Body of pancreas (tissue), 4 donors: ENCODE data around the gene WRAP73. TPM values are rescaled to one million over a fixed set of nuclear protein-coding genes. Genes with fewer than 3 reads are reported as not detected.

Source experiments
- ATAC-seq: fragments of 150-250 bp; one replicate; pipeline ENCODE4 v1.9.1; 2016
- DNase-seq, 4 donors: peaks; one replicate each; pipeline ENCODE4 v3.0.0-alpha.2; 2019
- H3K27ac ChIP-seq, 4 donors: fragments of 200-600 bp; sonication (generic); 1 replicate in 3 of 4; 2 replicates in 1 of 4; pipeline versions ENCODE4 v1.5.1 to v1.6.1; 2016 to 2019; ENCODE audit warnings: mild to moderate bottlenecking in 1 of 4, mixed read lengths in 1 of 4, moderate library complexity in 1 of 4
- H3K27me3 ChIP-seq, 2 donors: fragments of 200-600 bp; sonication (generic); one replicate each; pipeline ENCODE4 v1.6.0; 2016; ENCODE audit warnings: mild to moderate bottlenecking in 1 of 2
- H3K36me3 ChIP-seq, 2 donors: fragments of 200-600 bp; sonication (generic); replicated peaks in 1 of 2; 2 replicates each; pipeline ENCODE4 v1.5.1; 2016; ENCODE audit warnings: low read depth in 2 of 2; ENCODE audit not compliant: insufficient read depth in 1 of 2
- H3K4me1 ChIP-seq: fragments of 200-600 bp; sonication (generic); one replicate; pipeline ENCODE4 v1.6.0; 2016
- H3K4me3 ChIP-seq, 2 donors: fragments of 200-600 bp; sonication (generic); 1 replicate in 1 of 2; 2 replicates in 1 of 2; pipeline ENCODE4 v1.5.1; 2016 to 2019
- H3K9me3 ChIP-seq, 3 donors: fragments of 200-600 bp; sonication (generic); 1 replicate in 2 of 3; 2 replicates in 1 of 3; pipeline ENCODE4 v1.5.1; 2016
- POLR2A ChIP-seq, 3 donors: fragments of 450-650 bp; IDR thresholded peaks; one replicate each; pipeline ENCODE4 v1.6.1; 2016; ENCODE audit warnings: antibody characterized with exemption in 3 of 3, mild to moderate bottlenecking in 2 of 3
- WGBS, 2 donors: methylation state at CpG; one replicate each; pipeline ENCODE4 v1.1.5; 2017; 5-methylcytosine and 5-hydroxymethylcytosine counted together
- intact Hi-C: fragments of 100-400 bp; cut with DNase I; formaldehyde crosslinking; loops from one replicate; pipeline ENCODE4 v1.15.1; 2023
- total RNA-seq, 2 donors: library from RNA; depleted of rRNA; stranded (reverse); fragments of >200 nt; gene quantifications; one replicate each; pipeline ENCODE4 v1.1.0, GENCODE V29; 2016
- TF ChIP-seq, protein P1 (sequence below), 7 experiments: fragments of 450-650 bp in 4 of 7; fragments of 200-600 bp in 3 of 7; sonication (generic) in 3 of 7; IDR thresholded peaks; one replicate each; pipeline ENCODE4 v1.5.1; 2016 to 2019; ENCODE audit warnings: antibody characterized with exemption in 7 of 7

Gene WRAP73
- total RNA-seq, 2 donors from 2014 or later: 7.8 to 35.6 TPM

DNA sequence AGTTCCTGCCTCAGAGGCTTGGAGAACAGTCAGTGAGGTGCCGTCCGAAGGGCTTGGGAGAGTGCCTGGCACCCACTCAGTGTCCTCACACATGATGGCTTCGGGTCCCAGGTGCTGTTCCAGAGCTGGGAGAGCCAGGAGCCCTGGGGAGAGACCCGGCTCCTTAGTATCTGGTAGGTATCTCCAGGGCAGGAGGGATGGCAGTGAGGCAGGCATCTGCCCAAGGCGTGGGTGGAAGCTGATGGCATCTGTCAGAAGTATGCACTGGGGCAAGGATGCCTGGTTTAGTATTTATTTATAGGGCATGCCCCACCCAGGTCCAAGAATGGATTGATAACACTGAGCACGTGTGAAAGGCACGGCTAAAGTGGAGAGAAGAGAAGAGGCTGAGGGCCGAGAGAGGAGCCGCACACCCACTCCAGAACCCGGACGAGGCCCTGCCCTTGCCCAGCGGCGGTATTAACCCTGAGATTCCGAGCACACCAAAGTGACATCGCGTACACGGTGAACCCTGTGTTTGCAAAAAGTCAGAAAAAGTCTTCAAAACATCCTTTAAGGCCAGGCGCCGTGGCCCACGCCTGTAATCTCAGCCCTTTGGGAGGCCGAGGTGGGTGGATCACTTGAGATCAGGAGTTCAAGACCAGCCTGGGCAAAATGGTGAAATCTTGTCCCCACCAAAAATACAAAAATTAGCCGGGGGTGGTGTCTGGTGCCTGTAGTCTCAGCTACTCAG, 4.8 kb upstream of the WRAP73 start:
- WGBS, 2 donors: 79 to 84% methylated on average over 22 of the region's 22 CpGs

DNA sequence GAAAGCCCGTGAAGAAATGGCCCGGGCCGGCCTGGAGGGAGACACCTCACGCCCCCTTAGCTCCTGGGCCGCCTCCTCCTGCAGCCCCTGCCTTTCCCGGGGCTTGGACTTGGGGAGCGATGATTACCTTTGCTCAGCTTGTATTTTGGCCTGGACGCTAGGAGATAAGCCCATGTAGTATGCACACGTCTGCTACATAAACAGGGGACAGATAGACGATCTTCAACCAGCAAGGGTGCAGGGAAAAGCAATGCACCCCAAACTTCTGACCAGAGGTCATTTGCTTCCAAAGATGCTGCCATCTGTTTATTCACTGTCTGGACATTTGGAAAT, 3.3 kb upstream of the WRAP73 start:
- no peak for ATAC-seq
- no peaks in the 10 kb centered on the region for H3K36me3 ChIP-seq
- DNase-seq: no peak
- H3K4me3 ChIP-seq: no peak overlapping the region
- H3K9me3 ChIP-seq: no peaks in the 10 kb centered on the region
- peaks cover 0 to 33% of the 10 kb centered on the region in 2 donors for H3K27me3 ChIP-seq
- no peak overlapping the region for H3K27ac ChIP-seq
- TF ChIP-seq, protein P1, sequence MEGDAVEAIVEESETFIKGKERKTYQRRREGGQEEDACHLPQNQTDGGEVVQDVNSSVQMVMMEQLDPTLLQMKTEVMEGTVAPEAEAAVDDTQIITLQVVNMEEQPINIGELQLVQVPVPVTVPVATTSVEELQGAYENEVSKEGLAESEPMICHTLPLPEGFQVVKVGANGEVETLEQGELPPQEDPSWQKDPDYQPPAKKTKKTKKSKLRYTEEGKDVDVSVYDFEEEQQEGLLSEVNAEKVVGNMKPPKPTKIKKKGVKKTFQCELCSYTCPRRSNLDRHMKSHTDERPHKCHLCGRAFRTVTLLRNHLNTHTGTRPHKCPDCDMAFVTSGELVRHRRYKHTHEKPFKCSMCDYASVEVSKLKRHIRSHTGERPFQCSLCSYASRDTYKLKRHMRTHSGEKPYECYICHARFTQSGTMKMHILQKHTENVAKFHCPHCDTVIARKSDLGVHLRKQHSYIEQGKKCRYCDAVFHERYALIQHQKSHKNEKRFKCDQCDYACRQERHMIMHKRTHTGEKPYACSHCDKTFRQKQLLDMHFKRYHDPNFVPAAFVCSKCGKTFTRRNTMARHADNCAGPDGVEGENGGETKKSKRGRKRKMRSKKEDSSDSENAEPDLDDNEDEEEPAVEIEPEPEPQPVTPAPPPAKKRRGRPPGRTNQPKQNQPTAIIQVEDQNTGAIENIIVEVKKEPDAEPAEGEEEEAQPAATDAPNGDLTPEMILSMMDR (IDR thresholded peaks at IDR 0.05): no peak
- no peak for TF ChIP-seq POLR2A (IDR thresholded peaks at IDR 0.05)
- intact Hi-C loops: no loop called here
- peaks cover 39% of the 10 kb centered on the region for H3K4me1 ChIP-seq
- WGBS, 2 donors: 29 to 43% methylated on average over 4 to 10 of the region's 10 CpGs

More for the DNA sequence above, 4.8 kb upstream of the WRAP73 start:
- TF ChIP-seq, protein P1 (IDR thresholded peaks at IDR 0.05): no peak
- TF ChIP-seq POLR2A (IDR thresholded peaks at IDR 0.05): no peak
- H3K4me3 ChIP-seq: no peak overlapping the region
- intact Hi-C loops: no loop called here
- H3K27ac ChIP-seq: no peak overlapping the region
- ATAC-seq (no peak), DNase-seq (no peak)
- H3K27me3 ChIP-seq: peaks cover 0 to 33% of the 10 kb centered on the region in 2 donors
- peaks cover 26% of the 10 kb centered on the region for H3K4me1 ChIP-seq
- H3K9me3 ChIP-seq: no peaks in the 10 kb centered on the region
- no peaks in the 10 kb centered on the region for H3K36me3 ChIP-seq

DNA sequence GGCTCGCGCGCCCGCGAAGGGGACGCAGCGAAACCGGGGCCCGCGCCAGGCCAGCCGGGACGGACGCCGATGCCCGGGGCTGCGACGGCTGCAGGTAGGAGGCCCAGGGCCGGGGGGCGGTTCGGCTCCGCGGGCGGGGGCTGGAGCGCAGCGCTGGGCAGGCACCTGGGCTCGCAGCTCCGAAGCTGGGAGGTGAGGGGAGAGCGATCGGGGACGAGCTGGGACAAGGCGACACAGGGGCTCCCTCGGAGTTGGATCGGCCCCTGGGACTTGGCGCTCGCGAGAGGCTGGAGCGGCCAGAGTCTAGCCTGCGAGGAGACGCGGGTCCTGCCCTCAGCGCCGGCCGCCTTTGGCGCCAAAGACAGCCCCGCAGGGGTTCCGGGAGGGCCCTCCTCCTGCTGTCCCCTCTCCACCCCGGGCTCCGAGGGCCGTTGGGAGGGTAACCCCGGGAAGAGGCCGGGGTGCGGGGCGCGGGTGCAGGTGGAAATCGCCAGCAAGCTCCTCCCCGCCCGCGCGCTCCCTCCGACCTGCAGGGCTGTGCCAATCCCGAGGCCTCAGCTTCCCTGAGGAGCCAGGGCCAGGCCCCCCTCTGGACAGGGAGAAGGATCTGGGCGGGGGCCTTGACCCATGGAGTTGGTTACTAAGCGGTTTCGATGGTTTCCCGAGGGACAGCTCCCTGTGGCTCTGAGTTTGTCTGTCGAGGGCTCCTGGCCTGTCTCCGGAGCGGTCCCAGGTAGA, 2.8 kb upstream of the WRAP73 start:
- H3K4me1 ChIP-seq: peaks cover 44% of the 10 kb centered on the region
- 10% methylated on average over 52 of the region's 68 CpGs; no CpG with 5 or more reads in 1 of the 2 donors for WGBS, 2 donors
- H3K4me3 ChIP-seq: no peak overlapping the region
- H3K27me3 ChIP-seq: peaks cover 0 to 33% of the 10 kb centered on the region in 2 donors
- no peak for DNase-seq
- intact Hi-C loops: no loop called here
- H3K27ac ChIP-seq: no peak overlapping the region
- H3K9me3 ChIP-seq: no peaks in the 10 kb centered on the region
- H3K36me3 ChIP-seq: no peaks in the 10 kb centered on the region
- no peak for ATAC-seq
- TF ChIP-seq, protein P1 (IDR thresholded peaks at IDR 0.05): no peak
- TF ChIP-seq POLR2A (IDR thresholded peaks at IDR 0.05): no peak

DNA sequence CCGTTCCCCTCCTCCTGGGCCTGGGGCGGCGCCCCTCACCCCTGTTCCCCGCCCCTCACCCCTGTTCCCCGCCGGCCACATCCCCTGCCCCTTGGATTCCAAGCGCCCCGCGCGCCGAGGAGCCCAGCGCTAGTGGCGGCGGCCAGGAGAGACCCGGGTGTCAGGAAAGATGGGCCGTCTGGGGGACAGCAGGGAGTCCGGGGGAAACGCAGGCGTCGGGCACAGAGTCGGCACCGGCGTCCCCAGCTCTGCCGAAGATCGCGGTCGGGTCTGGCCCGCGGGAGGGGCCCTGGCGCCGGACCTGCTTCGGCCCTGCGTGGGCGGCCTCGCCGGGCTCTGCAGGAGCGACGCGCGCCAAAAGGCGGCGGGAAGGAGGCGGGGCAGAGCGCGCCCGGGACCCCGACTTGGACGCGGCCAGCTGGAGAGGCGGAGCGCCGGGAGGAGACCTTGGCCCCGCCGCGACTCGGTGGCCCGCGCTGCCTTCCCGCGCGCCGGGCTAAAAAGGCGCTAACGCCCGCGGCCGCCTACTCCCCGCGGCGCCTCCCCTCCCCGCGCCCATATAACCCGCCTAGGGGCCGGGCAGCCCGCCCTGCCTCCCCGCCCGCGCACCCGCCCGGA, 2.1 kb upstream of the WRAP73 start, which contains the start of gene TP73:
Gene TP73, plus strand, starts transcription at position 587 of the 618 bp plus-strand sequence. CDS start 29,850 bp downstream, outside the sequence.
- intact Hi-C loops: no loop called here
- Histone ChIP-seq H3K4me1 (peaks cover 50% of the 10 kb centered on the region), H3K36me3 (no peaks in the 10 kb centered on the region), H3K9me3 (no peaks in the 10 kb centered on the region), H3K4me3 (no peak within 1 kb of the TSS), H3K27me3 (peaks cover 0 to 33% of the 10 kb centered on the region in 2 donors), H3K27ac (no peak within 1 kb of the TSS)
- DNase-seq: no peak
- WGBS, 2 donors: 1% methylated on average over 15 to 38 of the region's 80 CpGs
- TF ChIP-seq, protein P1 (IDR thresholded peaks at IDR 0.05): no peak
- TF ChIP-seq POLR2A (IDR thresholded peaks at IDR 0.05): no peak
- ATAC-seq: no peak
